Heart left ventricle (tissue), 16 donors: ENCODE results near the gene CDK4. TPM values are rescaled to one million over a fixed set of nuclear protein-coding genes. Genes with fewer than 3 reads are reported as not detected.

ENCODE experiments used
- ATAC-seq, 4 donors: fragments of 200-7000 bp; cut with Tn5 transposase; one replicate each; pipeline ENCODE4 v1.9.1; 2020 to 2022; ENCODE audit warnings: moderate library complexity in 4 of 4, mild to moderate bottlenecking in 3 of 4, moderate number of reproducible peaks in 1 of 4
- DNase-seq, 5 donors: peaks; one replicate each; pipeline ENCODE4 v3.0.0-alpha.2; 2020
- H3K27ac ChIP-seq, 12 donors: fragments of 200-600 bp; sonication (generic) in 4 of 12; one replicate each; pipeline versions ENCODE4 v1.5.0 to v1.8.0; 2016 to 2022; ENCODE audit warnings: mild to moderate bottlenecking in 2 of 12
- H3K27me3 ChIP-seq, 9 donors: fragments of 200-600 bp; sonication (generic) in 2 of 9; one replicate each; pipeline versions ENCODE4 v1.5.1 to v1.8.0; 2016 to 2022; ENCODE audit warnings: mild to moderate bottlenecking in 3 of 9
- H3K36me3 ChIP-seq, 9 donors: fragments of 200-600 bp; sonication (generic) in 2 of 9; one replicate each; pipeline versions ENCODE4 v1.5.0 to v1.8.0; 2018 to 2022; ENCODE audit warnings: mild to moderate bottlenecking in 2 of 9
- H3K4me1 ChIP-seq, 12 donors: fragments of 200-600 bp; sonication (generic) in 4 of 12; one replicate each; pipeline versions ENCODE4 v1.5.0 to v1.8.0; 2016 to 2022; ENCODE audit warnings: mild to moderate bottlenecking in 3 of 12
- H3K4me3 ChIP-seq, 12 donors: fragments of 200-600 bp; sonication (generic) in 4 of 12; one replicate each; pipeline versions ENCODE4 v1.5.0 to v1.8.0; 2017 to 2022; ENCODE audit warnings: mild to moderate bottlenecking in 9 of 12, moderate library complexity in 4 of 12
- H3K9me3 ChIP-seq, 12 donors: fragments of 200-600 bp; sonication (generic) in 4 of 12; one replicate each; pipeline versions ENCODE4 v1.5.0 to v1.8.0; 2016 to 2022; ENCODE audit warnings: mild to moderate bottlenecking in 1 of 12
- POLR2A ChIP-seq, 2 donors: fragments of 450-650 bp; IDR thresholded peaks; one replicate each; pipeline ENCODE4 v1.6.1; 2017; ENCODE audit warnings: antibody characterized with exemption in 2 of 2, mild to moderate bottlenecking in 2 of 2, moderate library complexity in 2 of 2
- WGBS, 4 donors: extraction: QIAGEN DNeasy Blood & Tissue Kit in 2 of 4; methylation state at CpG; one replicate each; pipeline versions ENCODE4 v1.1.5 to v1.1.7; 2013 to 2018; 5-methylcytosine and 5-hydroxymethylcytosine counted together
- intact Hi-C, 10 donors: fragments of 100-400 bp; cut with DNase I; formaldehyde crosslinking; loops; one replicate each; pipeline versions ENCODE4 v1.11.1 to v1.14.2; 2022
- polyA plus RNA-seq, 2 donors: library from polyadenylated mRNA; stranded (reverse); fragments of 200-250 nt; gene quantifications; one replicate each; pipeline ENCODE4 v1.2.3, GENCODE V29; 2013
- total RNA-seq, 9 donors: library from RNA; depleted of rRNA in 2 of 9; stranded (reverse); fragments of >200 nt in 2 of 9; fragmentation: NEBNext Ultra II Directional in 3 of 9; extraction: Animal tissue kit (Norgen Biotek cat#: 25700) in 3 of 9; gene quantifications; one replicate each; pipeline versions ENCODE4 v1.1.0 to v1.2.4, GENCODE V29; 2016 to 2023
- TF ChIP-seq, protein P1 (sequence below), 12 donors: fragments of 200-600 bp; sonication (generic) in 4 of 12; IDR thresholded peaks; one replicate each; pipeline versions ENCODE4 v1.5.0 to v1.8.0; 2018 to 2022; ENCODE audit warnings: antibody characterized with exemption in 12 of 12, mild to moderate bottlenecking in 5 of 12
- donor health status: ischemic (EF 13 %, LVEDD 7.1; RV severe dilation, severe dysfunction).
- donor health status: healthy with polysubstance abuse.
- donor health status: DM: no; HTN: yes; CAD: no.
- donor health status: DM: no; HTN: no; CAD: no.
- donor health status: ischemic (EF 25% LVEDD 6.9; RV normal size, moderate dysfunction).
- donor health status: ischemic (EF 25% LVEDD 5.7; RV mildly dilated, moderate dysfunction).
- donor health status: healthy.
- donor health status: DM: yes; HTN: yes; CAD: no.
- donor health status: ischemic (EF 35%, LVEDD 5.7; RV mildly dilated, moderate dysfunction).
- donor health status: nonischemic (EF 11% LVEDD 7.7; RV severe dilation, severe dysfunction).
- donor health status: DM: yes; HTN: yes; CAD: no.
- donor health status: PGD.
- donor health status: ischemic (EF 29% LVEDD 5.4; RV normal size, mild dysfunction).
- donor health status: nonischemic (EF 23%, LVEDD 6.1; RV moderate dilation, normal function).

The CDK4 gene
- total and polyA plus RNA-seq, 11 donors: 23.4 to 81.9 (median 50.2) TPM

DNA sequence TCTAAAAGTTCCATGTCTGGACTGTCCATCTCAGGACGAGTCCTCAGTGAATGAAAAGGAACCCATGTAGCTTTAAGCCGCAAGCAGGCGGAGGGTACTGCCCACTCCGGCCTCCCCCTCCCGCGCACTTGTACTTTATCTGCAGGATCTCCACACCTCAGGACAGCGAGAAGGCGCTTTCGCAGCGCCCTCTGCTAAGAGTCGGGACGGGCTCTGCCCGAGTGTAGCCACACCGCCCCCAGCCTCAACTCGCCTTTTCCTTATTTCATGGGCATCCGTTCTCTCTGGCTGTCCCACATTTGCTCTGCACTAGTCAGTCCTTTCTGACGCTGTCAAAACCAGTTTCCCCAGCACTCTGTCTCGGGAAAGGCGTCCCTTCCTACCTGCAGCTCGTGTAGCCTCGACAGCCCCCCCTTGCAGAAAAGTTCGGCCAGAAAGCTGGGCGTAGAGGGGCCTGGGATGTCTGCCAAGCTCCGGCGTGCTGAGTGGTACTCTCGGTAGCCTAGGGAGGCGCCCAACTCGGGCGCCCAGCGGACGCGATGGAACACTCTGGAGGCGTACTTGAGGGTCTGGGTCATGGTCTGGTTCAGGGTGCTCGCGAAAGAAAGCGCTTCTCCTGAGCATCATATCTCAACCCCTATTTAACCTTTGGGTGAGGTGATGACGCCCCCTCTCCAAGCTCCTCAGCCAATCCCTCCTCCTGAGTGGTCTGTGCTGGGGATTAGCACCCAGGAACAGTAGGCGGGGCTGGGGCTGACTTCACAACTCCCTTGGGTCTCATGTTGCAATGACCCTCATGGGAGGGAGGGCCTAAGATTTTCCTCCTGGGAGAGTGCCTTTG lies 14.6 kb upstream of the CDK4 start, which contains the start of gene CYP27B1:
Gene CYP27B1 (minus strand): TSS at position 615 of the 841 bp plus-strand sequence. CDS start 37 bp downstream, at position 578.
- H3K27me3 ChIP-seq: peaks cover 9 to 47% (median 37%) of the 10 kb centered on the region in 9 donors
- peaks cover 10 to 46% (median 34%) of the 10 kb centered on the region in 12 donors for H3K4me1 ChIP-seq
- WGBS, 4 donors: 2 to 6% (median 5%) methylated on average over 31 to 38 of the region's 38 CpGs
- no peak for TF ChIP-seq POLR2A (IDR thresholded peaks at IDR 0.05)
- TF ChIP-seq, protein P1, sequence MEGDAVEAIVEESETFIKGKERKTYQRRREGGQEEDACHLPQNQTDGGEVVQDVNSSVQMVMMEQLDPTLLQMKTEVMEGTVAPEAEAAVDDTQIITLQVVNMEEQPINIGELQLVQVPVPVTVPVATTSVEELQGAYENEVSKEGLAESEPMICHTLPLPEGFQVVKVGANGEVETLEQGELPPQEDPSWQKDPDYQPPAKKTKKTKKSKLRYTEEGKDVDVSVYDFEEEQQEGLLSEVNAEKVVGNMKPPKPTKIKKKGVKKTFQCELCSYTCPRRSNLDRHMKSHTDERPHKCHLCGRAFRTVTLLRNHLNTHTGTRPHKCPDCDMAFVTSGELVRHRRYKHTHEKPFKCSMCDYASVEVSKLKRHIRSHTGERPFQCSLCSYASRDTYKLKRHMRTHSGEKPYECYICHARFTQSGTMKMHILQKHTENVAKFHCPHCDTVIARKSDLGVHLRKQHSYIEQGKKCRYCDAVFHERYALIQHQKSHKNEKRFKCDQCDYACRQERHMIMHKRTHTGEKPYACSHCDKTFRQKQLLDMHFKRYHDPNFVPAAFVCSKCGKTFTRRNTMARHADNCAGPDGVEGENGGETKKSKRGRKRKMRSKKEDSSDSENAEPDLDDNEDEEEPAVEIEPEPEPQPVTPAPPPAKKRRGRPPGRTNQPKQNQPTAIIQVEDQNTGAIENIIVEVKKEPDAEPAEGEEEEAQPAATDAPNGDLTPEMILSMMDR (IDR thresholded peaks at IDR 0.05): no peak
- intact Hi-C loops: no loop called here
- H3K4me3 ChIP-seq: peak within 1 kb of the TSS in 10 of 12 donors; percentile 12 to 61 (median 40)
- DNase-seq (no peak), ATAC-seq (peak; percentile 11 to 28 (median 14))
- no peak within 1 kb of the TSS for H3K27ac ChIP-seq
- H3K36me3 ChIP-seq: peaks cover 0 to 24% (median 4%) of the 10 kb centered on the region in 9 donors
- H3K9me3 ChIP-seq: no peaks in the 10 kb centered on the region

DNA sequence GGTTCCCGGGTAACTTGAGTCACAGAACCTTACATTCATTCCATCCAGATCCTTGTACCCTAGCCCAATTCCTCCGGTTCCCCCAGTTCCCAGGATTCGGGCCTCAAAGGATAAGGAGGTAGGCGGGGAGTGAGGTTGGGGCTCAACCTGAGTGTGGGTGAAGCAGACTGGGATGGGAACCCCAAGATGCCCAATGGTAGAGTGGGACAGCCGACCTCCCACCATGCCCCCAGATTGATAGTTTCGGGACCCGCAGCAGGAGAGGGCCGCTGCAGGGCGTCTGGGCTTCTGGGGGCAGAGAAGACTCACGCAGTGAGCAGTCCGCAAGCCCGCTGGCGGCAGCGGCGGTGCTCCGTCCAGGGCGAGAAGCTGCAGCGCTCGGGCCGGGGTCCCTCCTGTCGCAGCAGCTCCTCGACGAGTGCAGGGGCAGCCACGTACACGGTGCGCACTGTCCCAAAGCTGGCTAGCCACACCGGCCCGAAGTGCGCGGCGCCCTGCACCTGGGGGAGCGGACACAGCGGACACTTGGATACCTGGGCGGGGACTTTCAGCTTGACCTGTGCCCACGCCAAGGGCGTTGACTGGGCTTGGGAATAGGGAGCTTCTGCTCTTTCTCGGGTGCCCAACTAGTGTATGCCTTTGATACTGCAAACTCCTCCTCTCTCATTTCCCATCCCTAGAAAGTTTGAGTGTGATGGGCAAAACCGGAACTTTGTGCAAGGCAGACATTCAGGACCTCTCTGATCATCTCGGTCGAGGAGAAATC lies 13.8 kb upstream of the CDK4 start:
- intact Hi-C loops: no loop called here
- ATAC-seq (peak in 2 of 4 donors; percentile 10), DNase-seq (no peak)
- Histone ChIP-seq H3K4me1 (peaks cover 10 to 39% (median 27%) of the 10 kb centered on the region in 12 donors), H3K27ac (no peak overlapping the region), H3K36me3 (peaks cover 0 to 24% (median 4%) of the 10 kb centered on the region in 9 donors), H3K4me3 (peak overlapping the region in 10 of 12 donors; percentile 12 to 61 (median 40)), H3K27me3 (peaks cover 9 to 47% (median 37%) of the 10 kb centered on the region in 9 donors), H3K9me3 (no peaks in the 10 kb centered on the region)
- no peak for TF ChIP-seq POLR2A (IDR thresholded peaks at IDR 0.05)
- TF ChIP-seq, protein P1 (IDR thresholded peaks at IDR 0.05): no peak
- 3 to 7% (median 4%) methylated on average over 35 to 40 of the region's 40 CpGs for WGBS, 4 donors

DNA sequence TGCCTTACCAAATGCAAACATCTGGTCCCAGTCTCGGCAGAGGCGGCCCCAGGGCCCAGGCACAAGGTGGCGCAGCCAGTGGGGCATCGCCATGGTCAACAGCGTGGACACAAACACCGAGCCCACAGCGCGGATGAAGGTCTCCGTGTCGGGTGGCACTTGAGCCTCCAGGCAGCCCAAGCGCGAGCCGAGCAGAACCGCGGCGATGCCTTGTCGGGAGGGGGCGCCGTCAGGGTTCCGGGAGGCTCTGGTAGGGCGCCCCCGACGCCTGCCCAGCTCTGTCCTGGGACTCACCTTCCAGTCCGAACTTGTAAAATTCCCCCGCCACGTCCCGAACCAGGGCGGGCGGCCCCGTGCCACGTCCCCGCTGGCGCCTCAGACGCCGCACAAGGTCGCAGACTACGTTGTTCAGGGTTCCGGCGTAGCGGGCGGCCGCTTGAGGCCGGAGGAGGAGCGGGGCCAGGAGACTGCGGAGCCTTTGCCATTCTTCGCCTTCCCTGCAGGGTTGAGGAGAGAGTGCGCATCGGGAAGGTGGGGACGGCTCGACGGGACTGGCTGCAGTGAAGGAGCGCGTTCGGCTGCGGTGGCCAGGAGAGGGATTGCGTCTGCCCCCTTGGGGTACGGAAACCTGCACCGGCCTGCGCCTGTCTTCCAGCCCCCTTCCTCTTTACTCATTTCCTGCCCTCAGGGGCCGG lies 13.0 kb upstream of the CDK4 start:
- H3K4me3 ChIP-seq: peak overlapping the region; percentile 3 to 61 (median 38)
- no peaks in the 10 kb centered on the region for H3K9me3 ChIP-seq
- peaks cover 0 to 18% (median 4%) of the 10 kb centered on the region in 9 donors for H3K36me3 ChIP-seq
- DNase-seq (peak in 1 of 5 donors; percentile 75), ATAC-seq (peak in 3 of 4 donors; percentile 33 to 57 (median 35))
- no peak for TF ChIP-seq POLR2A (IDR thresholded peaks at IDR 0.05)
- TF ChIP-seq, protein P1 (IDR thresholded peaks at IDR 0.05): peak in 7 of 12 donors; percentile 7 to 49 (median 31)
- WGBS, 4 donors: 0 to 2% (median 1%) methylated on average over 4 to 60 of the region's 60 CpGs
- H3K27me3 ChIP-seq: peaks cover 9 to 47% (median 37%) of the 10 kb centered on the region in 9 donors
- intact Hi-C loops: no loop called here
- H3K4me1 ChIP-seq: peaks cover 10 to 35% (median 25%) of the 10 kb centered on the region in 12 donors
- H3K27ac ChIP-seq: no peak overlapping the region
